GM19438 (cell line): ENCODE measurements around the gene RAE1.

Experiments used
- ATAC-seq: cut with Tn5 transposase; IDR thresholded peaks from one replicate; pipeline ENCODE4 v1.9.1; 2021; ENCODE audit warnings: low read depth; ENCODE audit not compliant: unreplicated experiment

The RAE1 gene, protein sequence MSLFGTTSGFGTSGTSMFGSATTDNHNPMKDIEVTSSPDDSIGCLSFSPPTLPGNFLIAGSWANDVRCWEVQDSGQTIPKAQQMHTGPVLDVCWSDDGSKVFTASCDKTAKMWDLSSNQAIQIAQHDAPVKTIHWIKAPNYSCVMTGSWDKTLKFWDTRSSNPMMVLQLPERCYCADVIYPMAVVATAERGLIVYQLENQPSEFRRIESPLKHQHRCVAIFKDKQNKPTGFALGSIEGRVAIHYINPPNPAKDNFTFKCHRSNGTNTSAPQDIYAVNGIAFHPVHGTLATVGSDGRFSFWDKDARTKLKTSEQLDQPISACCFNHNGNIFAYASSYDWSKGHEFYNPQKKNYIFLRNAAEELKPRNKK

DNA sequence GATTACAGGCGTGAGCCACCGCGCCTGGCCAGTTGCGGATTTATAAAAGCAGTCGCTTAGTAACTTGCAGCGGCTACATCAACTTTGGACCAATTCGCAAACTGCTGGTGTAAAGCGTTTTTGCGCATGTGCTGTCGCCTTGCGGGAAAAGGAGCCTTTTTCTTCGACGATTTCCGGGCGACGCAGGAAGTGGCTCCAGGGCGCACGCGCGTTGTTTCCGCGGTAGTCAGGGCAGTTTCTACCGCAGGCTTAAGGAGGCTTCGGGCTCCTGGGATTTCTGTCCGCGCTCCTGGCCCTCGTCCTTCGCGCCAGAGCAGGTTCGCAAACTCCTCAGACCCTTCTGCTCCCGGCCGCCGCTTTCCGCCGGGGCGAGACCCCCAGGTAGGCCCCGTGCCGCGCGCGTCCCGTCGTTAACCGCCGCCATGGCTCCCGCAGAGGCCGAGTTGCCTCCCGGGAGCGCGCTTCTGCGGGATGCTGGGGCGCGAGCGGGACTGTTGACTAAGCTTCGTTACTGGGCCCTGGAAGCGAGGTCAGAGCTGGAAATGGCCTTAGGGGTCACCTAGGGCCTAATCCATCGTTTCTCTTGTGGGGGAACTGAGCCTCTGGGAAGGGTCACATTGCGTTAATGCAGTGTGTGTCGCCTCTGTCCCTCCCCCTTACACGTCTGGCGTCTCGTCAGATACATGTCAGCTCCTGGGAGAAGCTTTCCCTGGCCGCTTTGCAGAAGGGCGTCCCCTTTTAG, at the start of gene RAE1:
Gene RAE1 (plus strand): TSS at position 214 of the 742 bp plus-strand sequence. CDS start 2,784 bp downstream, outside the sequence.
- peak; percentile 86 for ATAC-seq

DNA sequence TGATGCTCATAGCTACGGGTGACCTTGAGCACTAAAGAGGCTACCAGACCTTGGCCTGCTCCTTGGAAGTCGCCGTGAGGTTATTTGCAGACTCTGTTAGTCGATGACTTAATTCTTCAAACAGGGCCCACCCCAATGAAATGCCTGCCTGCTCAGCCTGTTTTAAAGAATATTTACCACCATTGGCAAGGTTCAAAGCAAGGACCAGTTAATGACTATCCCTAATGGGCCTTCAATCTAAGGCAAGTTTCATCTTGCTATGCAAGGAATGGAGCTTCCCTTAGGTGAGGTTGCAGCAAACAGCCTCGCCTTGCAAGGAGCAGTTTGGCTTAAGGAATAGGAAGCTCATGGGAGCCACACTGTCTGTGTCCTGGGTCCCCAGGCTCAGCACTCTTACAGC, 44.3 kb upstream of the RAE1 start:
- no peak for ATAC-seq

DNA sequence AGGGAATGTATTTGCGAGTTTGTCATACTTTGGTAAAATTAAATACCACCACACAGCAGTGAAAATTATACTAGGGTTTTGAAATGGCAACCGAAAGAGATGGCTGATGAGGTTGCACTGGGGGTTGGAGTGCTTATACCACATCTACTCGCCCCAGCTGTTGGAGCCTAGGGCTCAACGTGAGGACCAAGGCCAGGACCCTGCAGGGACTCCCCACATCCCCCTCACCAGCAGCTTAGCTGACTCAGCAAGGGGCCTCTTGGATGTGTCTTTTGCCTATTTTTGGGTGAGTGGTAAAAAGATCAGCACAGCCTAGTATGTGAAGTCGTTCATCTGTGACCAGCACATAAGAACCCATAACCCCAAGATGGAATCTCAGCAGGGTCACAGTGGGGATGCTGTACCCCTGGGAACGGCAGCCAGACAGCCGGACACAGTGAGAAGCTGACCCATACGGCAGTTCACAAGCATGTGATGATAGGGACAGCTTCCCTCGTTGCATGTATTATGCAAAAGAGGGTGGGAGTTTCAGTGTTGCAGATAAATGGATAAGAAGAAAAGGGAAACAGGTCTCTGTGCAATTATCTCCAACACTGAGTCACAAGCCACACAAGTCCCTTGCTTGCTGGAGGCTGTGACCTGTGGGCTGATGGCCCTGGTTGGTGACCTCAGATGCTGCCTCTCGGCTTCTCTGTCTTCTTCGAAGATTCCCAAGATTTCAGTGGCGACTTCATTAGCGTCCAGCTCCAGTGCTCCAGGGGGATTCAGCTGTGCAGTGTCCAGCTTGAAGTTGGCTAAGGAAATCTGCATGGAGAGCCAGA, 42.4 kb upstream of the RAE1 start:
- ATAC-seq: no peak

DNA sequence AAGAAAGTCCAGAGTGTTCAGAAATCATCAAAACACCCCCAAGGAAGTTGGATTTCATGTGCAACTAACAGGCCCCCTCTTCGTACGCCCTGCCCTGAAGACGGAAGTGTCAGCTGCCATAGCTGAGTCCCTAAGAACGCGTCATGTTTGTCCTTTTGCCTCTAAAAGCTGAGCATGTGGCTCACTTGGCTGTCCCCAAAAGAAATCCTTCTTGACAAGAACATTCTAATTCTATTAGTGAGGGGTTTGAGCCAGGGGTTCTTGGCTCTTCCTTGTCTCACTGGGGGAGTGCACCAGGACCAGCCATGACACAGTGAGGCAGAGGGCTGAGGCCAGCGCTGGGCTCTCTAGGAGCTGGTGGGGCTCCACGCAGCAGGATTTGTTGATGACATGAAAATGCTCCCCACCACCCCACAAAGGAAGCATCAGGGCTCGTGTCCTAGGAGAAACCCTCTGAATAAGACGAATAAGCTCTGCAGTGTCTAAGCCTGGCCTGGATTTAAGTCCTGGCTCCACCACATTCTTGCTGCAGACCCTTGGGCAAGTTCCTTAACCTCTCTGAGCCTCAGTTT, 41.4 kb upstream of the RAE1 start:
- ATAC-seq: no peak

DNA sequence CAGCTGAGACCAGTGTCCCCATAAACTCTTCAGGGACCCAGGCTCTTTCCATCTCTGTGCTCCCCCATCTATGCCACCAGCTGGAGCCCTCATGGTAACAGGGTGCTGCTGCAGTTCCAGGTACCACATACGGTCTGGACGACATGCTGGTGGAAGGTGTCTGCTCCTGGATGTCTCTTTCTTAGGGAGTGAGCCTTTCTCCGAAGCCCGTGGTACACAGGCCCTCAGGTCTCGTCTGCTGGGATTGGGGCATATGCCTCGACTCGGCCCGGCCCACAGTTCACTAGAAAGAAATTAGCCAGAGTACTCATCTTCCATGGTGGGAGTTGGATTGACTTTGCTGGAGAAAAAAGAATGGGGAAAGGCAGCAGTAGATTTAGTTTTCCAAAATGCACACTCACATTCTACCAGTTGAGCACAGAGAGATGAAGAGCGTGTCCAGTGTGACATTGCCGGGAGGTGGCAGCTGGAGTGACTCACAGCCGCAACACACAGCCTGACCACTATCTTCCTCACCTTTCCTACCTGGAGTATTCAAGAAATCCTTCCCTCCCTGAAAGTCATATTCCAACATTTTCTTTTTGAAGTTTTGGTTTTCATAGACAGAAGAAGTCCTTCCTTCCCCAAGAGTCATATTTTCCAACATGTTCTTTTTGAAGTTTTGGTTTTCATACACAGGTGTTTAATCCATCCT, 40.1 kb upstream of the RAE1 start:
- ATAC-seq: no peak

DNA sequence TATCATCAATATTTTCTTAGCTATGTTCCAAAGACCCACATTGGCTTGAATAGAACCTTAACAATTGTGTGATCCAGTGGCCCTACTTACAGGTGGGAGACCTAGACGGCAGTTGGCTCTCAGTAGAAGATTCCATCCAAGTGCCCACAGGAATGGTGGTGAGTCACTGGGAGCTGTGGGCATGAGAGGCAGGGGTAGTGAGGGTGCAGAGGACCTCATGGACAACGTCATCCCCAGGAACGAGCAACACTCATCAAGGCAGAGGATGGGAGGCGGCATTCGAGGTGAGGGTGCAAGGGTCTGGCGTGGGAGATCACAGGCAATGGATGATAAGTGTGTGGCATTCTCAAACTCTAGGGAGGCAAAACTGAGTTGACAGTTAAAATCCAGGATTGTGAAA, 38.9 kb upstream of the RAE1 start:
- no peak for ATAC-seq

DNA sequence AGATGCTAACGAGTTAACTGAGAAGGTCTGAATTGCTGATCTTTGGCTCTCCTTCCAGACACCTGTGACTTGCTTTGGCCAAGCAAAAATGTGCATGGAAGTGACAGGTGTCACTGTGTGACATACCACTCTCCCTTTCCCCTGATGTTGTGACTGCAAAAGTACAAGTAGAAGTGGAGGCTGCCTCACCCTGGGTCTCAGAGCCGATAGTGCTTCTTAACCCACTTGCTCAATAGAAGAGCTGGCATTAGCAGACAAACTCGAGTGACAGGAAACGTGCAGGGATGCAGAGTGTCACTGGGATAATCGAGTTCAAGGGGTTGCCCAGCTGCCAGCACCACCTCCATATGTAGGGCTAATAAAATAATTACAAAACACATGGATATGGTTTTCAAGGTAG, 37.8 kb upstream of the RAE1 start:
- ATAC-seq: no peak

DNA sequence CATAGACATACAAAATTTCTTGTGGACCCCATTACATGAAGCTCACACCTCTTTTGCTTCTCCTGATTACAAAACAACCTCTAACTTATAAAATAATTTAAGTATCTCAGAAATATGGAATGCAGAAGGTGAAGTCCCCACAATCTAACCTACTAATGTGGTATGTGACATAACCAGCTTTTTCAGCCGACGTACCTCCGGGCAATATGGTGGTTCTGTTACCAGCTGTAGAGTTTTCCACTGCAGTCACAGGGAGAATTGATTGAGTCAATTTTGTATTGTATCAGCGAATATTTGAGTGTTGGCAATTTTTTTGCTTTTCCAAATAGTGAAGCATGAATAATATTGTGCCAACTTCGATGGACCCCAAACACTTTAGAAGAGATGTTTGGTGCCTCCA, 37.1 kb upstream of the RAE1 start:
- ATAC-seq: no peak

DNA sequence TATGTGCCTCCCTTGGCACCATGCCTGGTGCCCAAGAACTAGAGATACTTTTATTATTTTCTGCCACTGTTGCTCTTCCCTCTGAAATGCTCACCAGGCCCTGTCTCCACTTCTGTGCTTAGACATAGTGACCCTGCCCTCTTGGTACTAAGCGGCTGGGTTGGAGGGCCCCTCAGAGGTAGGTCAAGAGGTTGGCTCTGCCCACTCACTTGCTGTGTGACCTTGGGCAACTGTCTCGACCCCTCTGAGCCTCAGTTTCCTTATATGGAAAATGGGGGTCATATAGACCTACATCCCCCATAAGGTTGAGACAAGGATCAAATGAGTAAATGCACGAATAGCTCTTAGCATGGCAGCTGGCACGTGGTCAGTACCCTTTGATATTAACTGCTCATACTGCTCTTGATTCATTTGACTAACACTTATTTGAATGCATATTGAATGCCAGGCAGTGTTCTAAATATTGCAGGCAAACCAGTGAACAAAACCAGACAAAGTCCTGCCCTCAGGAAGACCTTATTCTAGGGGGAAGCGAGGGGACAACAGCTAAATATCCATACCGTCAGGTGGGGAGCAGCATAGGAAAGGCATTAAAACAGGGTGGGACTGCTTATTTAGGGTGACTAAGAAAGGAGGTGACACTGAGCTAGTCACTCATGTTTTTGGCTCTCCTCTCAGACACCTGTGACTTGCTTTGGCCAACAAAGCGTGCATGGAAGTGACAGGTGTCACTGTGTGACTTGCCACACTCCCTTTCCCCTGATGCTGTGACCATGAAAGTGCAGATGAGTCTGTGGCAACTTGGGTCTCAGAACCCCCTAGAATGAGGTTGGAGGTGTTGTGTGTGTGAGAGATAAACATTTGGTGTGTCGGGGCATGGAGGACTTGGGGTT, 35.7 kb upstream of the RAE1 start:
- ATAC-seq: no peak

DNA sequence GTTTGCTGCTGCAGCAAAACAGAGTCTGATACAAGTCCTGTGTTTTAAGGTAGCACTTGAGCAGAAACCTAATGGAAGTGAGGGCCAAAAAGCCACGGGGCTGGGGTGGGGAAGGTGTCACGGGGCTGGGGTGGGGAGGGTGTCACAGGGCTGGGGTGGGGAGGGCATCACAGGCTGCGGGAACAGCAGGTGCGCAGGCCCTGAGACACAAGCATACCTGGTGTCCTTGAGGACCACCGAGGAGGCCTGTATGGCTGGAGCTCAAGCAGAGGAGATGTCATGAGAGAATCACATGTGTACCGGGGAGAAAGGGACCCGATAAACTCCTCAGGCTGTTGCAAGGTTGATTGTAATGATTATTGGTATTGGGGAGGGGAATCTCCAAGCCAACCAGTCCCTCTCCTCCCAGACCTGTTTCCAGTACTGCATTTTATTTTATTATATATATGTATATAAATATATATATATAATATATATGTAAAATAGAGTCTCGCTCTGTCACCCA, 35.0 kb upstream of the RAE1 start:
- no peak for ATAC-seq

DNA sequence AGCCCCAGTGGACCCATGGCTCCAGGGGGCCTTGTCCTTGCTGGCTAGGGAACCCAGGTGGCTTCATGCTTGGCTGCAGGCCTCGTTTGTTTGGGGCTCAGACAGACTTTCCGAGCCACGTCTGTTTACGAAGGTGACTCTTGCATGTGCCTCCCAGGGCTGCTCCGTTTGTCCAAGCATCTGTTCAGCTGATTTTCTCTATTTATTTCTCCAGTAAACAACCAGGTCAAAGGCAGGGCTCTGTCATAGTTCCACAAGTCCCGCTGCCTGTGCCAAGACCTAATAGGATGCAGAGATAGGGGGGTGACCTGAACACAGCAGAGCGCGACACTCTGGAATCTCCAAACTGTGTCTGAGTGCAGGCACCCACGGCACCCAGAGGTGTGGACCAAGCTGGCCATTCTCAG, 34.3 kb upstream of the RAE1 start:
- ATAC-seq: no peak

DNA sequence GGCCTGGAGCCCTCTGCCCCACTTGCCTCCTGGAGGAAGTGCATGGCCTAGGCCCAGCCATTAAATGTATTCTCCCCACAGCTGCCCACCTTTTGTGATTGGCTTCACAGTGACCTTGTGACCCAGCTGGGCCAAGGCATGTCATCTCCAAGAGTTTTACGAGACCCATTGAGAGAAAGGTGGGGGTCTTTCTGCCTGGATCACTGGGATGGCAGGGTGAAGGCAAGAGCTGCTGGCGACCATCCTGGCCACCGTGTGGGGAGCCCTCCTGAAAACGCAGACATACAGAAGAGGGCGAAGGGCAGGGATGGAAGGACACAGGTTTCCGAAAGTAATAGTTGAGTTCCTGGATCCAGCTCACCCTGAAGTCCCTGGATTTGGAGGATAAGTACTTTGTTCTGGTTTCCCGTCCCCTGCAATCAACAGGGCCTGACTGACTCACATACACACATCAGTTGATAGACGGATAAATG, 33.7 kb upstream of the RAE1 start:
- no peak for ATAC-seq

DNA sequence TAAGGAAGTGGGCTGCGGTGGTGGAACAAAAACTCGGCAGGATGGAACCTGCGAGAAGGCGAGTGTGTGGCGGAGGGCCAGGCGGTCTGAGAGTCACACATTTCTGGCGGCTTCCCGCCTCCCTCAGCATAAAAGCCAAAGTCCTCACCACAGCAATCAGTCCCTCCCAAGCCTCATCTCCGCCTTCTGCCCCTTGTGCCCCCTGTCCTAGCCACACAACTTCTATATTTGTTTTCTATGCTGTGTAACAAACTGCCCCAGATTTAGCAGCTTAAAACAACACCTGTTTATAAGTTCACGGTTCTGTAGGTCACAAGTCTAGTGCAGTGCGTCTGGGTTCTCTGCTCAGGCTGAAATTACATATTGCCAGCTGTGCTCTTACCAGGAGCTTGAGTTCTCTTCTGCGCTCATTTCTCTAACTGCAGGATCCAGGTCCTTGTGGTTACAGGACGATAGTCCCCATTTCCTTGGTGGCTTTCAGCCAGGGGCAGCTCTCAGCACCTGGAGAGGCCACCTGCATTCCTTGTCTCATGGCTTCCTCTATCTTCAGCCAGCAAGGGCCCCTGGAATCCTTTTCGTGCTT, 33.2 kb upstream of the RAE1 start:
- ATAC-seq: no peak

DNA sequence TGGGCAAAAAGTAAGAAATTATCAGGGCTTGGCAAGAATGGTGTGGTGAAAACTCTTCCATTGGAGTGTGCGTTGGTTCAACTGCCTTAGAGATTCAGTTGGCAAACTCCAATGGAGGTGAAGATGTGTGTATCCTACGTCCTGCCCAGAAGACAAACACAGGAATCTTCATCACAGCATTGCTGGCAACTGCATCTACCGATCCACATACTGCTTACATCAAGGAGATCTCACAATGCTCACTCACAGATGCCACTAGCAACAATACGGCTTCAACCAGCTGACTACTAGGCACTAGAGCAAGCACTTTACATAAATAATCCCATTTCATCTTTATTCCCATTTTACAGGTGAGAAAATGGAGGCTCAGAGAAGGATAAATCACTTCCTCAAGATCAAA, 31.5 kb upstream of the RAE1 start:
- ATAC-seq: no peak

DNA sequence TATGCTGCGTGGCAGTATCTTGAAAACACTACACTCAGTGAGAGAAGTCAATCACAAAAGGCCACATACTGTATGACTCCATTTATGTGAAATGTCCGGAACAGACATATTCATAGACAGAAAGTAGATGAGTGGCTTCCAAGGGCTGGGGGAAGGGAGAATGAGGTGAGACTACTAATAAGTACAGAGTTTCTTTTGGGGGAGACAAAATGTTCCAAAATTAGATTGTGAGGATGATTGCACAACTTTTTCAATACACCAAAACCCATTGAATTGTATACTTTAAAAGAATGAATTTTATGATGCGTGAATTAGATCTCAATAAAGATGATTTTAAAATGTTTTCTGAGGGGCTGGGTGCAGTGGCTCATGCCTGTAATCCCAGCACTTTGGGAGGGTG, 30.7 kb upstream of the RAE1 start:
- no peak for ATAC-seq

DNA sequence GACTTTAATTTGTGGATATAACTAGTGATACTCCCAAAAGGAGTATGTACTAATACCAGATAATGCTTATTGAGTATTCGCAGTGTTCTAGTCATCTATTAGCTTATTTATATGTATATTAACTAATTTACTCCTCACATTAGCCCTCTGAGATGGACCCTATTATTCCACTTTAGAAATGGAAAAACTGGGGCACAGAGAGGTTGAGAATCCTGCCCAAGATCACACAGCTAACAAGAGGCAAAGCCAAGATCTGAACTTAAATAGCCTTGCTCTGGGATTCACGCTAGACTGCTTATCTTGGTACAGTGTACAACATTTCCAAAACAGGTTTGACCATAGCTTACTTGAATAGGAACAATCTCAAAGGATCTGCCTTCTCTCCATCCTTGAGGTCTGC, 29.9 kb upstream of the RAE1 start:
- no peak for ATAC-seq

DNA sequence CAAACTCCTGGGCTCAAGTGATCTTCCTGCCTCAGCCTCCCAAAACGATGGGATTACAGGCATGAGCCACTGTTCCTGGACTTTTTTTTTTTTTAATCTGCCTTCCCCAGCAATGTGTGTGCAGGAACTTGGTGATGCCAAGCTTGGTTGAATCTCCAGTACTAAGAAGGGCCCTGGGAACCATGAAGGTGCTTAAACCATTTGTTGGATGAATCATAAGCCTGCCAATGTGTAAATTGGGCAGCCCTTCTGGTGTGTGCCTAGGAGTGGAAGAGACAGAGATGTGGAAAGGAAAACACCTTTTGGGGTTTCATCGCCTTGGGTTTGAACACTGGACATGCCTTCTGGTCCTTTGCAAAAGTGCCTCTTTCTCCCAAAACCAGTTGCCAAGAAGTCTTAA, 28.6 kb upstream of the RAE1 start:
- no peak for ATAC-seq

DNA sequence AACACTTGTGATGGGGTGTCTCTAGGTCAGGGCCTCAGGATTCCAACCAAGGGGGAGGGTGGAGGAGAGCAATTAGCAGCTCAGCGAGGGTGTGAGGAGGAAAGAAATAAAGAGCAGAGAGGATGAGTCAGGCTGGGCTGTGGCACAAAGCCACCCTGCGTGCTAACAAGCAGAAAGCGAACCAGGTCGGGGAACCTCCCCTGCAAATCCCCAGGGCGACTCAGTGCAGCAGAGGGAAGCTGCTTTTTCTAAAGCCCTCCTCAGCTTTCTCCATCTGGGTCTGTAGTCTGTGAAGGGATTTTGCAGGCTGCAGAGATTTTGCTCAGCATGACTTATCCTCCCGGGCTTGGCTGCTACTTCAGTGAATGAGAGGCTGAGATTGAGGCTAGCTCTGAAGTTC, 28.0 kb upstream of the RAE1 start:
- ATAC-seq: no peak
